Stimulated activated CD8-positive, alpha-beta memory T cell treated with anti-CD3 and anti-CD28 coated beads, Interleukin-15, amount 100 ng/mL, for 24 hours (primary cell): Measurements from ENCODE around the gene DBNDD1.

ENCODE experiments used
- DNase-seq: peaks from one replicate; pipeline ENCODE4 v3.0.0-alpha.2; 2020; ENCODE audit warnings: low read depth

The DBNDD1 gene

GRCh38 chr16:90035902-90036301 lies 16.6 kb upstream of the DBNDD1 start:
- no peak for DNase-seq

DNA sequence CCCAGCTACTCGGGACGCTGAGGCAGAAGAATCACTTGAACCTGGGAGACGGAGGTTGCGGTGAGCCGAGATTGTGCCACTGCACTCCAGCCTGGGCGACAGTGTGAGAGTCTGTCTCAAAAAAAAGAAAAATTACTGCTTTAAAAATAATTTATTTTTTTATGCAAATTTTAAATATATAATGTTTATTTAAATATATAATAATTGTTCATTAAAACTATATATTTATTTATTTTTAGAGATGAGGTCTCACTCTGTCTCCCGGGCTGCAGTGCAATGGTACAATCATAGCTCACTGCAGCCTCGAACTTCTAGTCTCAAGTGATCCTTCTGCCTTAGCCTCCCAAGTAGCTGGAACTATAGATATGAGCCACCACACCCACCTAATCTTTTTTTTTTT lies 15.2 kb upstream of the DBNDD1 start:
- DNase-seq = no peak

DNA sequence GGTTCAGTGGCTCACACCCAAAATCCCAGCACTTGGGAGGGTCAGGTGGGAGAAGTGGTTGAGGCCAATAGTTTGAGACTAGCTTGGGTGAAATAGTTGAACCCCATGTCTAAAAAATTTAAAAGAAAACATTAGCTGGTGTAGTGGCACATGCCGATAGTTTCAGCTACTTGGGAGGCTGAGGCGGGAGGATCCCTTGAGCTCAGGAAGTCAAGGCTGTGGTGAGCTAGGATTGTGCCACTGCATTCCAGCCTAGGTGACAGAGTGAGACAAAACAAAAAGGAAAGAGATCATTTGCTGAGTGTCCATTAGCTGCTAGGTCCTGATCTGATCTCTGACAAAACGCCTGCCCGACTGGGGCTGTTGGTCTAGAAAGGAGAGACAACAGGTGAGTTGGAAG lies 14.1 kb upstream of the DBNDD1 start:
- no peak for DNase-seq

- DNase-seq = no peak
Observed at GRCh38 chr16:90032674-90033331, 13.5 kb upstream of the DBNDD1 start.

DNA sequence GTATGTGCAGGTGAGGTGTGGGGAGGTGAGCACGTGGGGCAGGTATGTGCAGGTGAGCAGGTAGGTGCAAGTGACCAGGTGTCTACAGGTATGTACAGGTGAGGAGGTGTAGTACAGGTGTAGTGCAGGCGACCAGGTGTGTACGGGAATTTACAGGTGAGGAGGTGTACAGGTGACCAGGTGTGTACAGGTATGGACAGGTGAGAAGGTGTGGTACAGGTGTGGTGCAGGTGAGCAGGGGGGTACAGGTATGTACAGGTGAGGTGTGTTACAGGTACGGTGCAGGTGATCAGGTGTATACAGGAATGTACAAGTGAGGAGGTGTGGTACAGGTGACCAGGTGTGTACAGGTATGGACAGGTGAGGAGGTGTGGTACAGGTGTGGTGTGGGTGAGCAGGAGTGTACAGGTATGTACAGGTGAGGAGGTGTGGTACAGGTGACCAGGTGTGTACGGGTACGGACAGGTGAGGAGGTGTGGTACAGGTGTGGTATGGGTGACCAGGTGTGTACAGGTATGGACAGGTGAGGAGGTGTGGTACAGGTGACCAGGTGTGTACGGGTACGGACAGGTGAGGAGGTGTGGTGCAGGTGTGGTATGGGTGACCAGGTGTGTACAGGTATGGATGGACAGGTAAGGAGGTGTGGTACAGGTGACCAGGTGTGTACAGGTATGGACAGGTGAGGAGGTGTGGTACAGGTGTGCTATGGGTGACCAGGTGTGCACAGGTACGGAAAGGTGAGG lies 12.8 kb upstream of the DBNDD1 start:
- DNase-seq = no peak

DNA sequence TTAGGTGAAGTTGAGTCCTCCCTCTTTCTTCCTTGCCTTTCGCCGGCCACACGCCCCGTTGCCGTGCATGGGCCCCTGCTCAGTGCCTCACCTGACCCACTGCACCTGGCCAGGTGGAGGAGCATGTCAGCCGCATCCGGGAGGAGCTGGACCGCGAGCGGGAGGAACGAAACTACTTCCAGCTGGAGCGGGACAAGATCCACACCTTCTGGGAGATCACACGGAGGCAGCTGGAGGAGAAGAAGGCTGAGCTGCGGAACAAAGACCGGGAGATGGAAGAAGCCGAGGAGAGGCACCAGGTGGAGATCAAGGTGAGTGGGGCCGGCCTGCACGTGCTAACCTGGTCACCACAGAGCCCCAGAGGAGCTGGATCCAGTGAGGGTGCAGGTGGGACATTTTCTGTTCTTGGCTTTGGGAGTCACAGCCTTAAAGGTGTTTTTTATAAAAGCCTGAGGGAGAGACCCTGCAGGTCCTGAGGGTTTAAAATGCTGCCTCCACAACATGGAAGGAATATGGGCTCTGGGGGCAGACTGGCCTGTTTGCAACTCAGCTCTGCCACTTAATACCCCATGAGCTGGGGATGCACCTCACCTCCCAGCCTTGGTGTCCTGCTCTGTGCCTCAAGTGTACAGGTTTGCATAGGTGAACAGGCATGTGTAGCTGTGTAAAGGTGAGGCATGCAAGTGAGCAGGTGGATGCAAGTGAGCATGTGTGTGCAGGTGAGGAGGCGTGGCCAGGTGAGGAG lies 12.1 kb upstream of the DBNDD1 start:
- DNase-seq = no peak

DNA sequence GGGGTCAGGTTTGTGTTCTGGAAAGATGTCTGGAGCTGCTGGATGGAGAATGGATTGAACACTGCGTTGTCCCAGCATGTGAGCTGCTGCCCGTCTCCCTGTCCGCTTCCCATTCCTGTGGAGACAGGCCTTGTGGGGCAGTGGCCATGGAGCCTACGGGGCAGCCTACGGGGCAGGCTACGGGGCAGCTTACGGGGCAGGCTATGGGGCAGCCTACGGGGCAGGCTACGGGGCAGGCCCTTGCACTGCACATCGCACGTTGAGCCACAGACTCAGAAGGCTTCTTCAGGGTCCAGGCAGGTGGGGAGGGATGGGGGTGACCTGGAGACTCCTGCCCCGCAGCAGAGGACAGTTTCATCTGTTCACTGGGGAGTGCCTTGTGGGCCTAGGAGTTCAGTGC lies 9.7 kb upstream of the DBNDD1 start:
- no peak for DNase-seq

GRCh38 chr16:90027611-90028010 lies 8.4 kb upstream of the DBNDD1 start:
- no peak for DNase-seq

GRCh38 chr16:90026135-90026534 lies 6.9 kb upstream of the DBNDD1 start:
- DNase-seq = no peak

GRCh38 chr16:90023078-90023447 lies 3.8 kb upstream of the DBNDD1 start:
- DNase-seq = no peak

- DNase-seq = peak; percentile 53
Observed at GRCh38 chr16:90022209-90023077, 3.2 kb upstream of the DBNDD1 start.

DNA sequence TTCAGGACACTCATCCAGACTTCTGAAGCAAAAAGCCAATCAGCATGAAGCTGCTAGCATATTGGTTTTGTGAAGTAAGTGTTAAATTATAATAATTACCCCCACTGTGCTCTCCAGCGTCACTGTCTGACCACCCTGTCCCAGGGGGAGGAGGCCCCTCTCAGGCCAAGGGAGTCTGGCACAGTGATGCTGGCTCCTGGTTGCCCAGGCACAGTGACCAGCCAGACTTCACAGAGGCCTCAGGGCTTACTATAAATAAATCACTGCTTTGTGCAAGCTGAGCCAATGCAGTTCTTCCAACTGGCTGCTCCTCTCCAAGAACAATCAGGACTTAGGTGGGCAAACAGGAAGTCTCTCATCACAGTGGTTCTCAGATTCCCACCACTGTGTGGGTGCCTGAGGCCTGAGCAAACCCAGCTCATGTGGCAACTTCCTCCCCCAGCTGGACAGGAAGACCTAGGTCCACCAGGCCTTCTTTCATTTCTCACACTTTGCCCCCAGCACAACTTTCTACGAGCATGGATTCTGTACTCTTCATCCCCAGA lies 1.7 kb upstream of the DBNDD1 start:
- no peak for DNase-seq

DNA sequence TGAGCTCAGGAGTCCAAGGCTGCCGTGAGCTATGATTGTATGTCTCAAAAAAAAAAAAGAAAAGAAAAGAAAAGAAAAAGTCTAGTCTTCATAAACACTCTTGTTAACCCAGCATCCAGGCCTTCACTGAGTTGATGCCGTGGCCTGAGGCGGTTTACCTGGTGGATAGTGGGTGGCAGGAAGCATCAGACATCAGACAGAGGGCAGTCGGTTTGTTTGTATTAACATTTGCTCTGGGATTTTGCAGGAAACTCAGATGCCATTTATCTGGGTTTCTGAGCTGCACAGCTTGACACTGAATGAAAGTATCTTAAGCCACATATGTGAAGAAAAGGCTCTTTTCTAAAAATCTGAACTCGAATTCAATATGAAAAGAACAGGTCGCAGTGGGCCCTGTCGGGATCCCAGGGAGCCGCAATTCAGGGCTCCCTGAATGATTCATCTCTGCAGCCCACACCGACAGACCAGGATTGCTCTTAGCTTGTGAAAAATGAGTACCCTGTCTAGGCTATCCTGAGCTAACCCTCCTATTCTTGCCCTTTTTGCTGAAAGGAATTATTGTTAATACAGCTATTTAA lies 1.1 kb upstream of the DBNDD1 start:
- DNase-seq = no peak

GRCh38 chr16:90019543-90020259 lies 445 bp upstream of the DBNDD1 start:
- DNase-seq = no peak

DNA sequence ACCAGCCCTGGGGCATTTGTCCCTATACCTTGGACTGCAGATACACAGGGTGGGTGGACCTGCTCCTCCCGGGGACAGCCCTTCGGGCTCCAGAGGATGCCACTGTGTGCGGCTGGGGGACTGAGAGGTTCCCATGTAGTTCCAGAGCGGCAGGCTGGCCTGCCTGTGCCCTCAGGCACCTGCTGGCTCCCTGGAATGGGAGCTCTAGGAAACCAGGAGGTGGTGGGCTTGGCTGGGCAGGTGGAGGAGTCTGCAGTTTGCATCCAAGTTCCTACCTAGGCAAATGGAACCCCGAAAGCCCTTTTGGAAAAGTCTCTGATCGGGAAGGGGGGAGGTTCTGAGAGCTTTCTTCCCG lies 982 bp downstream of the DBNDD1 start:
- no peak for DNase-seq

DNA sequence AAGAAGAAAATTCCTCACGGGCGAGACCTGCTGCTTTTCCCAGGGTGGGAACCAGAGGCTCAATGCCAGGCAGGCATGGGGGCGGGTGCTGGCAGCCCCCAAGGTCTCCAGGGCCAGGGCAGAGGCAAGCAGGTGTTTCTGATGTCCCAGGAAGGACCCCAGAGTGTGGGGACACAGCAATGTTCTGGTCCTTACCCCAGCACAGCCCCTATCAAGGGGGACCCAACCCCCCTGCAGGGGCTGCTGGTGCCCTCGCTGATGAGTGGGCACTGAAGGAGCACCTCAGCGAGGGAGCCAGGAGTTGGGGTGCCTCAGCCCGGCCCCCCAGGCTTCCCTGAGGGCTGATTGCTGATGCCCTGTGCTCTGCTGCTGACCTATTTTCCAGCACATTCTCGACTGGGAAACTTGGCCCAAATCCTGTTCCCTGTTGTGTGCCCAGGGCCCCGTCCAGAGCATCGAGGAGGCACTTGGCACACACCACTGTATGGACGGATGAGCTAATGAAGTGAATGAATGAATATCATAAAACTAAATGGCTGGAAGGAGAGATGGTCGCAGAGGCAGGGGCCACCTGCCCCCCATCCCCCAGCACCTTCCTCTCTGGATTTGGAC lies 2.8 kb downstream of the DBNDD1 start:
- DNase-seq = no peak

GRCh38 chr16:90015586-90016338 lies 3.5 kb downstream of the DBNDD1 start:
- no peak for DNase-seq

- no peak for DNase-seq
Observed at GRCh38 chr16:90012991-90013745, 6.1 kb downstream of the DBNDD1 start.

GRCh38 chr16:90011908-90012501 lies 7.3 kb downstream of the DBNDD1 start:
- DNase-seq = no peak
